OCI-LY1 (cell line): ENCODE results near the gene ZFPM1.

ENCODE experiments used
- H2AFZ ChIP-seq: fragments of 200-600 bp; sonication (generic), shearing (Covaris generic); 2 replicates; pipeline ENCODE4 v1.6.0; 2014; ENCODE audit warnings: antibody characterized with exemption, mild to moderate bottlenecking, low read length
- H3F3A ChIP-seq: fragments of 200-600 bp; sonication (generic), shearing (Covaris generic); 2 replicates; pipeline ENCODE4 v1.6.0; 2014; ENCODE audit warnings: mild to moderate bottlenecking, antibody characterized with exemption, low read length, moderate library complexity; ENCODE audit not compliant: insufficient read depth
- H3K27ac ChIP-seq: fragments of 200-600 bp; sonication (generic); 2 replicates; pipeline ENCODE4 v1.5.1; 2014; ENCODE audit warnings: low read length, mixed run types, mild to moderate bottlenecking, low read depth; ENCODE audit not compliant: poor library complexity, severe bottlenecking
- H3K27me3 ChIP-seq: fragments of 200-600 bp; sonication (generic); 2 replicates; pipeline ENCODE4 v1.6.0; 2014; ENCODE audit warnings: antibody characterized with exemption, mild to moderate bottlenecking, low read length, moderate library complexity; ENCODE audit not compliant: insufficient read depth
- H3K36me3 ChIP-seq: fragments of 200-600 bp; sonication (generic); 2 replicates; pipeline ENCODE4 v1.6.1; 2014; ENCODE audit warnings: mild to moderate bottlenecking, antibody characterized with exemption, low read length, moderate library complexity, mixed read lengths; ENCODE audit not compliant: insufficient read depth
- H3K4me1 ChIP-seq: fragments of 200-600 bp; sonication (generic); 2 replicates; pipeline ENCODE4 v1.5.1; 2014; ENCODE audit warnings: mild to moderate bottlenecking, low read length, moderate library complexity; ENCODE audit not compliant: insufficient read depth, severe bottlenecking
- H3K4me2 ChIP-seq: fragments of 200-600 bp; sonication (generic), shearing (Covaris generic); 2 replicates; pipeline ENCODE4 v1.6.1; 2014; ENCODE audit warnings: low read length
- H3K4me3 ChIP-seq: fragments of 200-600 bp; sonication (generic); 2 replicates; pipeline ENCODE4 v1.5.1; 2014; ENCODE audit warnings: low read length, low read depth, mild to moderate bottlenecking, mixed read lengths; ENCODE audit not compliant: poor library complexity, severe bottlenecking
- H3K79me2 ChIP-seq: fragments of 200-600 bp; shearing (Covaris generic); 2 replicates; pipeline ENCODE4 v1.6.1; 2016; ENCODE audit warnings: mixed run types, low read length, mixed read lengths; ENCODE audit not compliant: insufficient read depth
- H3K9ac ChIP-seq: fragments of 200-600 bp; sonication (generic), shearing (Covaris generic); 2 replicates; pipeline ENCODE4 v1.6.1; 2014; ENCODE audit warnings: mild to moderate bottlenecking, low read length, mixed read lengths
- H3K9me2 ChIP-seq: fragments of 200-600 bp; sonication (generic), shearing (Covaris generic); 2 replicates; pipeline ENCODE4 v1.6.1; 2014; ENCODE audit warnings: low read depth, mild to moderate bottlenecking, low read length, mixed read lengths
- H3K9me3 ChIP-seq: fragments of 200-600 bp; shearing (Covaris generic); 2 replicates; pipeline ENCODE4 v1.6.1; 2014; ENCODE audit warnings: low read length, mixed read lengths
- H4K20me1 ChIP-seq: fragments of 200-600 bp; sonication (generic), shearing (Covaris generic); 2 replicates; pipeline ENCODE4 v1.6.0; 2016; ENCODE audit warnings: mild to moderate bottlenecking, low read length; ENCODE audit not compliant: insufficient read depth
- EZH2 ChIP-seq: fragments of 200-600 bp; sonication (generic), shearing (Covaris generic); IDR thresholded peaks from 2 replicates; pipeline ENCODE4 v1.8.0; 2017; ENCODE audit warnings: borderline replicate concordance, mixed run types, mild to moderate bottlenecking, antibody characterized with exemption, low read length, moderate library complexity, mixed read lengths
- TF ChIP-seq, protein P1 (sequence below): fragments of 200-600 bp; sonication (generic), shearing (Covaris generic); IDR thresholded peaks from 2 replicates; pipeline ENCODE4 v1.5.1; 2017; ENCODE audit warnings: mild to moderate bottlenecking, antibody characterized with exemption, low read length, moderate library complexity, mixed read lengths

Gene ZFPM1

DNA sequence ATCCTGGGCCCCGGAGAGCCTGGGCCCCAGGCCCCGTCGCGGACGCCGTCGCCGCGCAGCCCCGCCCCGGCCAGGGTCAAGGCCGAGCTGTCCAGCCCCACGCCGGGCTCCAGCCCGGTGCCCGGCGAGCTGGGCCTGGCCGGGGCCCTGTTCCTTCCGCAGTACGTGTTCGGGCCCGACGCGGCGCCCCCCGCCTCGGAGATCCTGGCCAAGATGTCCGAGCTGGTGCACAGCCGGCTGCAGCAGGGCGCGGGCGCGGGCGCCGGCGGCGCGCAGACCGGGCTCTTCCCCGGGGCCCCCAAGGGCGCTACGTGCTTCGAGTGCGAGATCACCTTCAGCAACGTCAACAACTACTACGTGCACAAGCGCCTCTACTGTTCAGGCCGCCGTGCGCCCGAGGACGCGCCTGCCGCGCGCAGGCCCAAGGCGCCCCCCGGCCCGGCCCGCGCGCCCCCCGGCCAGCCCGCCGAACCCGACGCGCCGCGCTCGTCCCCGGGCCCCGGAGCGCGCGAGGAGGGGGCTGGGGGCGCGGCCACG, 80.4 kb downstream of the ZFPM1 start:
- Histone ChIP-seq H3K4me1 (peaks cover 6% of the 10 kb centered on the region), H3K9ac (no peak overlapping the region)

DNA sequence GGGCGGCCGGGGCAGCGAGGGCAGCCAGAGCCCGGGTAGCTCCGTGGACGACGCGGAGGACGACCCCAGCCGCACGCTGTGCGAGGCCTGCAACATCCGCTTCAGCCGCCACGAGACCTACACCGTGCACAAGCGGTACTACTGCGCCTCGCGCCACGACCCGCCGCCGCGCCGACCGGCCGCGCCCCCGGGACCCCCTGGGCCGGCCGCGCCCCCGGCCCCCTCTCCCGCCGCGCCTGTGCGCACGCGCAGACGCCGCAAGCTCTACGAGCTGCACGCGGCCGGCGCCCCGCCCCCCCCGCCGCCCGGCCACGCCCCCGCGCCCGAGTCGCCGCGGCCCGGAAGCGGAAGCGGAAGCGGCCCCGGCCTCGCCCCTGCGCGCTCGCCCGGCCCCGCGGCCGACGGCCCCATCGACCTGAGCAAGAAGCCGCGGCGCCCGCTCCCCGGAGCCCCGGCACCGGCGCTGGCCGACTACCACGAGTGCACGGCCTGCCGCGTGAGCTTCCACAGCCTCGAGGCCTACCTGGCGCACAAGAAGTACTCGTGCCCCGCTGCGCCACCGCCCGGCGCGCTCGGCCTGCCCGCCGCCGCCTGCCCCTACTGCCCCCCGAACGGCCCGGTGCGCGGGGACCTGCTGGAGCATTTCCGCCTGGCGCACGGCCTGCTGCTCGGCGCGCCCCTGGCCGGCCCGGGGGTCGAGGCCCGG, 81.0 kb downstream of the ZFPM1 start:
- Histone ChIP-seq H4K20me1 (no peaks in the 10 kb centered on the region), H3K9me2 (no peaks in the 10 kb centered on the region), H3K9ac (peak overlapping the region; percentile 71), H3K4me3 (peak overlapping the region; percentile 68), H3K27me3 (peaks cover 4% of the 10 kb centered on the region; the same call in 1 of the 2 replicates), H3K9me3 (no peaks in the 10 kb centered on the region), H3F3A (no peaks in the 10 kb centered on the region), H3K79me2 (no peaks in the 10 kb centered on the region), H3K4me1 (peaks cover 6% of the 10 kb centered on the region), H2AFZ (no peak overlapping the region), H3K36me3 (peaks cover 4% of the 10 kb centered on the region; the same call in 1 of the 2 replicates), H3K4me2 (peak overlapping the region; percentile 51; the same call in 1 of the 2 replicates), H3K27ac (no peak overlapping the region)
- TF ChIP-seq EZH2, result no peak
- TF ChIP-seq, protein P1, sequence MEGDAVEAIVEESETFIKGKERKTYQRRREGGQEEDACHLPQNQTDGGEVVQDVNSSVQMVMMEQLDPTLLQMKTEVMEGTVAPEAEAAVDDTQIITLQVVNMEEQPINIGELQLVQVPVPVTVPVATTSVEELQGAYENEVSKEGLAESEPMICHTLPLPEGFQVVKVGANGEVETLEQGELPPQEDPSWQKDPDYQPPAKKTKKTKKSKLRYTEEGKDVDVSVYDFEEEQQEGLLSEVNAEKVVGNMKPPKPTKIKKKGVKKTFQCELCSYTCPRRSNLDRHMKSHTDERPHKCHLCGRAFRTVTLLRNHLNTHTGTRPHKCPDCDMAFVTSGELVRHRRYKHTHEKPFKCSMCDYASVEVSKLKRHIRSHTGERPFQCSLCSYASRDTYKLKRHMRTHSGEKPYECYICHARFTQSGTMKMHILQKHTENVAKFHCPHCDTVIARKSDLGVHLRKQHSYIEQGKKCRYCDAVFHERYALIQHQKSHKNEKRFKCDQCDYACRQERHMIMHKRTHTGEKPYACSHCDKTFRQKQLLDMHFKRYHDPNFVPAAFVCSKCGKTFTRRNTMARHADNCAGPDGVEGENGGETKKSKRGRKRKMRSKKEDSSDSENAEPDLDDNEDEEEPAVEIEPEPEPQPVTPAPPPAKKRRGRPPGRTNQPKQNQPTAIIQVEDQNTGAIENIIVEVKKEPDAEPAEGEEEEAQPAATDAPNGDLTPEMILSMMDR, result no peak

More for the DNA sequence above, 80.4 kb downstream of the ZFPM1 start:
- no peaks in the 10 kb centered on the region for H4K20me1 ChIP-seq
- peaks cover 4% of the 10 kb centered on the region; the same call in 1 of the 2 replicates for H3K27me3 ChIP-seq
- no peaks in the 10 kb centered on the region for H3K9me2 ChIP-seq
- TF ChIP-seq EZH2, result no peak
- TF ChIP-seq, protein P1, result no peak
- H3K4me2 ChIP-seq, result no peak overlapping the region
- H2AFZ ChIP-seq, result no peak overlapping the region
- H3K4me3 ChIP-seq, result no peak overlapping the region
- peaks cover 4% of the 10 kb centered on the region; the same call in 1 of the 2 replicates for H3K36me3 ChIP-seq
- H3K27ac ChIP-seq, result no peak overlapping the region
- no peaks in the 10 kb centered on the region for H3K79me2 ChIP-seq
- H3F3A ChIP-seq, result no peaks in the 10 kb centered on the region
- no peaks in the 10 kb centered on the region for H3K9me3 ChIP-seq

DNA sequence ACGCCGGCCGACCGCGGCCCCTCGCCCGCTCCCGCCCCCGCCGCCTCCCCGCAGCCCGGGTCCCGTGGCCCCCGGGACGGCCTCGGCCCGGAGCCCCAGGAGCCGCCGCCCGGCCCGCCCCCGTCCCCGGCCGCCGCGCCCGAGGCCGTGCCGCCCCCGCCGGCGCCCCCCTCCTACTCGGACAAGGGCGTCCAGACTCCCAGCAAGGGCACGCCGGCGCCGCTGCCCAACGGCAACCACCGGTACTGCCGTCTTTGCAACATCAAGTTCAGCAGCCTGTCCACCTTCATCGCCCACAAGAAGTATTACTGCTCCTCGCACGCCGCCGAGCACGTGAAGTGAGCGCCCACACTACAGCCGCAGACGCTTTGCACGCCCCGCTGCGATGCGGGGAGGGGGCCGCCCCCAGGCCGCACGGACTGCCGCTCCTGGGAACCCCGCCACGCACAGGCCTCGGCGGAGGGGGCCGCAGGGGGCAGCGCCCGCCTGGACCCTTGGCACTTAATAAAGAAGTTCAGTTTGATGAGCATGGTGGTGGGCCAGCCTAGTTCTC, 81.6 kb downstream of the ZFPM1 start:
- peaks cover 6% of the 10 kb centered on the region for H3K4me1 ChIP-seq
- TF ChIP-seq EZH2, result no peak
- TF ChIP-seq, protein P1, result no peak
- no peaks in the 10 kb centered on the region for H3K9me2 ChIP-seq
- no peaks in the 10 kb centered on the region for H3K79me2 ChIP-seq
- H3K27me3 ChIP-seq, result peaks cover 4% of the 10 kb centered on the region; the same call in 1 of the 2 replicates
- H3F3A ChIP-seq, result no peaks in the 10 kb centered on the region
- H3K4me3 ChIP-seq, result peak overlapping the region; percentile 68
- H3K27ac ChIP-seq, result no peak overlapping the region
- H3K9ac ChIP-seq, result peak overlapping the region; percentile 29; the same call in 1 of the 2 replicates
- no peaks in the 10 kb centered on the region for H3K9me3 ChIP-seq
- peak overlapping the region; percentile 58 for H3K4me2 ChIP-seq
- H4K20me1 ChIP-seq, result no peaks in the 10 kb centered on the region
- H2AFZ ChIP-seq, result no peak overlapping the region
- peaks cover 4% of the 10 kb centered on the region; the same call in 1 of the 2 replicates for H3K36me3 ChIP-seq
